HEK293 (cell line): ENCODE results near the gene SMAD9.

Experiments
- ATF2 ChIP-seq: fragments of 450-650 bp; formaldehyde crosslinking; IDR thresholded peaks from 2 replicates; pipeline ENCODE4 v1.5.1; 2016; ENCODE audit warnings: missing biosample characterization, missing genetic modification characterization, low read depth
- OVOL3 ChIP-seq: fragments of 450-650 bp; formaldehyde crosslinking; IDR thresholded peaks from 2 replicates; pipeline ENCODE4 v1.5.1; 2016; ENCODE audit warnings: missing biosample characterization, missing genetic modification characterization
- ZNF302 ChIP-seq: fragments of 450-650 bp; formaldehyde crosslinking; IDR thresholded peaks from 2 replicates; pipeline ENCODE4 v1.5.1; 2016; ENCODE audit warnings: missing biosample characterization, missing genetic modification characterization, low read depth
- TF ChIP-seq, protein P1 (sequence below): fragments of 450-650 bp; formaldehyde crosslinking; optimal IDR thresholded peaks from 2 replicates; pipeline ENCODE3; 2016; ENCODE audit warnings: missing biosample characterization, mild to moderate bottlenecking, missing genetic modification characterization
- TF ChIP-seq, protein P2 (sequence below): fragments of 450-650 bp; formaldehyde crosslinking; IDR thresholded peaks from 2 replicates; pipeline ENCODE4 v1.5.1; 2016; ENCODE audit warnings: missing biosample characterization, missing genetic modification characterization

GRCh38 chr13:36804588-36804987 is 115.5 kb downstream of the SMAD9 start:
- TF ChIP-seq, protein P1, sequence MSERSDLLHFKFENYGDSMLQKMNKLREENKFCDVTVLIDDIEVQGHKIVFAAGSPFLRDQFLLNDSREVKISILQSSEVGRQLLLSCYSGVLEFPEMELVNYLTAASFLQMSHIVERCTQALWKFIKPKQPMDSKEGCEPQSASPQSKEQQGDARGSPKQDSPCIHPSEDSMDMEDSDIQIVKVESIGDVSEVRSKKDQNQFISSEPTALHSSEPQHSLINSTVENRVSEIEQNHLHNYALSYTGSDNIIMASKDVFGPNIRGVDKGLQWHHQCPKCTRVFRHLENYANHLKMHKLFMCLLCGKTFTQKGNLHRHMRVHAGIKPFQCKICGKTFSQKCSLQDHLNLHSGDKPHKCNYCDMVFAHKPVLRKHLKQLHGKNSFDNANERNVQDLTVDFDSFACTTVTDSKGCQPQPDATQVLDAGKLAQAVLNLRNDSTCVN (tag by site-specific recombination) = no peak
- TF ChIP-seq OVOL3 (tag by site-specific recombination) (no peak), ATF2 (tag by site-specific recombination) (no peak), ZNF302 (tag by site-specific recombination) (no peak)
- TF ChIP-seq, protein P2, sequence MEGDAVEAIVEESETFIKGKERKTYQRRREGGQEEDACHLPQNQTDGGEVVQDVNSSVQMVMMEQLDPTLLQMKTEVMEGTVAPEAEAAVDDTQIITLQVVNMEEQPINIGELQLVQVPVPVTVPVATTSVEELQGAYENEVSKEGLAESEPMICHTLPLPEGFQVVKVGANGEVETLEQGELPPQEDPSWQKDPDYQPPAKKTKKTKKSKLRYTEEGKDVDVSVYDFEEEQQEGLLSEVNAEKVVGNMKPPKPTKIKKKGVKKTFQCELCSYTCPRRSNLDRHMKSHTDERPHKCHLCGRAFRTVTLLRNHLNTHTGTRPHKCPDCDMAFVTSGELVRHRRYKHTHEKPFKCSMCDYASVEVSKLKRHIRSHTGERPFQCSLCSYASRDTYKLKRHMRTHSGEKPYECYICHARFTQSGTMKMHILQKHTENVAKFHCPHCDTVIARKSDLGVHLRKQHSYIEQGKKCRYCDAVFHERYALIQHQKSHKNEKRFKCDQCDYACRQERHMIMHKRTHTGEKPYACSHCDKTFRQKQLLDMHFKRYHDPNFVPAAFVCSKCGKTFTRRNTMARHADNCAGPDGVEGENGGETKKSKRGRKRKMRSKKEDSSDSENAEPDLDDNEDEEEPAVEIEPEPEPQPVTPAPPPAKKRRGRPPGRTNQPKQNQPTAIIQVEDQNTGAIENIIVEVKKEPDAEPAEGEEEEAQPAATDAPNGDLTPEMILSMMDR (tag by site-specific recombination) = no peak
